Heart left ventricle (tissue), 13 donors: ENCODE results near the gene KLHL7.

Source experiments
- POLR2A ChIP-seq, 2 donors: fragments of 450-650 bp; IDR thresholded peaks; one replicate each; pipeline ENCODE4 v1.6.1; 2017; ENCODE audit warnings: antibody characterized with exemption in 2 of 2, mild to moderate bottlenecking in 2 of 2, moderate library complexity in 2 of 2
- TF ChIP-seq, protein P1 (sequence below), 12 donors: fragments of 200-600 bp; sonication (generic) in 4 of 12; IDR thresholded peaks; one replicate each; pipeline versions ENCODE4 v1.5.0 to v1.8.0; 2018 to 2022; ENCODE audit warnings: antibody characterized with exemption in 12 of 12, mild to moderate bottlenecking in 5 of 12
- donor health status: ischemic (EF 13 %, LVEDD 7.1; RV severe dilation, severe dysfunction).
- donor health status: DM: no; HTN: yes; CAD: no.
- donor health status: DM: no; HTN: no; CAD: no.
- donor health status: ischemic (EF 25% LVEDD 6.9; RV normal size, moderate dysfunction).
- donor health status: ischemic (EF 25% LVEDD 5.7; RV mildly dilated, moderate dysfunction).
- donor health status: ischemic (EF 35%, LVEDD 5.7; RV mildly dilated, moderate dysfunction).
- donor health status: nonischemic (EF 11% LVEDD 7.7; RV severe dilation, severe dysfunction).
- donor health status: DM: yes; HTN: yes; CAD: no.
- donor health status: PGD.
- donor health status: ischemic (EF 29% LVEDD 5.4; RV normal size, mild dysfunction).
- donor health status: nonischemic (EF 23%, LVEDD 6.1; RV moderate dilation, normal function).

DNA sequence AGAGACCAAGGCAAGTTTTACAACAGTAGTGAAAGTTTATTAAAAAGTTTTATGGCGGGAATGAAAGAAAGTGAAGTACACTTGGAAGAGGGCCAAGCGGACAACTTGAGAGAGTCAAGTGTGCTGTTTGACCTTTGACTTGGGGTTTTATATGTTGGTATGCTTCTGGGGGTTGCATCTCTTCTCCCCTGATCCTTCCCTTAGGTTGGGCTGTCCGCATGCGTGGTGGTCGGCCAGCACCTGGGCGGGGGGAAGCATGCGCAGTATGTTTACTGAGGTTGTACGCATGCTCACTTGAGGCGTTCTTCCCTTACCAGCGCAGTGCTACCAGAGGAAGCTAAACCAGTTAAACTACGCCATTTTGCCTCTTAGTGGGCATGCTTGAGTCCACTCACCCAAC, 108.2 kb downstream of the KLHL7 start:
- TF ChIP-seq POLR2A (IDR thresholded peaks at IDR 0.05): no peak
- TF ChIP-seq, protein P1, sequence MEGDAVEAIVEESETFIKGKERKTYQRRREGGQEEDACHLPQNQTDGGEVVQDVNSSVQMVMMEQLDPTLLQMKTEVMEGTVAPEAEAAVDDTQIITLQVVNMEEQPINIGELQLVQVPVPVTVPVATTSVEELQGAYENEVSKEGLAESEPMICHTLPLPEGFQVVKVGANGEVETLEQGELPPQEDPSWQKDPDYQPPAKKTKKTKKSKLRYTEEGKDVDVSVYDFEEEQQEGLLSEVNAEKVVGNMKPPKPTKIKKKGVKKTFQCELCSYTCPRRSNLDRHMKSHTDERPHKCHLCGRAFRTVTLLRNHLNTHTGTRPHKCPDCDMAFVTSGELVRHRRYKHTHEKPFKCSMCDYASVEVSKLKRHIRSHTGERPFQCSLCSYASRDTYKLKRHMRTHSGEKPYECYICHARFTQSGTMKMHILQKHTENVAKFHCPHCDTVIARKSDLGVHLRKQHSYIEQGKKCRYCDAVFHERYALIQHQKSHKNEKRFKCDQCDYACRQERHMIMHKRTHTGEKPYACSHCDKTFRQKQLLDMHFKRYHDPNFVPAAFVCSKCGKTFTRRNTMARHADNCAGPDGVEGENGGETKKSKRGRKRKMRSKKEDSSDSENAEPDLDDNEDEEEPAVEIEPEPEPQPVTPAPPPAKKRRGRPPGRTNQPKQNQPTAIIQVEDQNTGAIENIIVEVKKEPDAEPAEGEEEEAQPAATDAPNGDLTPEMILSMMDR (IDR thresholded peaks at IDR 0.05): no peak
